ENCODE results near the gene RTN4RL1.
"Not testable (repeated sequence)": the region's sequence is repeated elsewhere in the genome, so short reads cannot be mapped to it uniquely, and the experiment has no call there.

The RTN4RL1 gene

GRCh38 chr17:1997927-1998742, 27.0 kb downstream of the RTN4RL1 start:
- DNase-seq (ENCODE audit: low spot score), result no peak

GRCh38 chr17:1997289-1997926, 27.7 kb downstream of the RTN4RL1 start:
- no peak for DNase-seq (ENCODE audit: low spot score)

- DNase-seq (ENCODE audit: low spot score), result no peak
These were observed 28.3 kb downstream of the RTN4RL1 start for GRCh38 chr17:1996800-1997288.

GRCh38 chr17:1995907-1996799, 29.0 kb downstream of the RTN4RL1 start:
- no peak for DNase-seq (ENCODE audit: low spot score)

- no peak for DNase-seq (ENCODE audit: low spot score)
These were observed 29.7 kb downstream of the RTN4RL1 start for GRCh38 chr17:1995321-1995892.

GRCh38 chr17:1994707-1995106, 30.4 kb downstream of the RTN4RL1 start:
- no peak for DNase-seq (ENCODE audit: low spot score)

GRCh38 chr17:1992541-1992940, 32.6 kb downstream of the RTN4RL1 start:
- no peak for DNase-seq (ENCODE audit: low spot score)

- no peak for DNase-seq (ENCODE audit: low spot score)
These were observed 36.0 kb downstream of the RTN4RL1 start for GRCh38 chr17:1989135-1989534.

- no peak for DNase-seq (ENCODE audit: low spot score)
These were observed 38.2 kb downstream of the RTN4RL1 start for GRCh38 chr17:1986783-1987451.

GRCh38 chr17:1985686-1986085, 39.4 kb downstream of the RTN4RL1 start:
- DNase-seq (ENCODE audit: low spot score), result no peak

- DNase-seq (ENCODE audit: low spot score), result no peak
These were observed 40.0 kb downstream of the RTN4RL1 start for GRCh38 chr17:1985093-1985492.

- not testable (repeated sequence) for DNase-seq (ENCODE audit: low spot score)
These were observed 42.3 kb downstream of the RTN4RL1 start for GRCh38 chr17:1982793-1983366.

- no peak for DNase-seq (ENCODE audit: low spot score)
These were observed 44.4 kb downstream of the RTN4RL1 start for GRCh38 chr17:1980665-1981250.

GRCh38 chr17:1979182-1979985, 45.8 kb downstream of the RTN4RL1 start:
- DNase-seq (ENCODE audit: low spot score), result no peak

- DNase-seq (ENCODE audit: low spot score), result no peak
These were observed 46.7 kb downstream of the RTN4RL1 start for GRCh38 chr17:1978396-1978949.

GRCh38 chr17:1977583-1978395, 47.3 kb downstream of the RTN4RL1 start:
- no peak for DNase-seq (ENCODE audit: low spot score)

GRCh38 chr17:1976683-1977064, 48.5 kb downstream of the RTN4RL1 start:
- no peak for DNase-seq (ENCODE audit: low spot score)

- no peak for DNase-seq (ENCODE audit: low spot score)
These were observed 49.0 kb downstream of the RTN4RL1 start for GRCh38 chr17:1976000-1976682.
